ENCODE data around the gene FZD1.

- TF ChIP-seq CTCF (IDR thresholded peaks at IDR 0.05; ENCODE audit: insufficient read depth, low read length, poor library complexity, severe bottlenecking) = no peak
- no peak for TF ChIP-seq EZH2phosphoT487 (conservative IDR thresholded peaks at IDR 0.05; ENCODE audit: low read length)
Measured at GRCh38 chr7:91264046-91264923, at the start of gene FZD1.

Measured in SU-DHL-6 (cell line).